ENCODE results near the gene VTCN1.

GRCh38 chr1:117188816-117189437 is 21.8 kb downstream of the VTCN1 start:
- TF ChIP-seq, protein P1, sequence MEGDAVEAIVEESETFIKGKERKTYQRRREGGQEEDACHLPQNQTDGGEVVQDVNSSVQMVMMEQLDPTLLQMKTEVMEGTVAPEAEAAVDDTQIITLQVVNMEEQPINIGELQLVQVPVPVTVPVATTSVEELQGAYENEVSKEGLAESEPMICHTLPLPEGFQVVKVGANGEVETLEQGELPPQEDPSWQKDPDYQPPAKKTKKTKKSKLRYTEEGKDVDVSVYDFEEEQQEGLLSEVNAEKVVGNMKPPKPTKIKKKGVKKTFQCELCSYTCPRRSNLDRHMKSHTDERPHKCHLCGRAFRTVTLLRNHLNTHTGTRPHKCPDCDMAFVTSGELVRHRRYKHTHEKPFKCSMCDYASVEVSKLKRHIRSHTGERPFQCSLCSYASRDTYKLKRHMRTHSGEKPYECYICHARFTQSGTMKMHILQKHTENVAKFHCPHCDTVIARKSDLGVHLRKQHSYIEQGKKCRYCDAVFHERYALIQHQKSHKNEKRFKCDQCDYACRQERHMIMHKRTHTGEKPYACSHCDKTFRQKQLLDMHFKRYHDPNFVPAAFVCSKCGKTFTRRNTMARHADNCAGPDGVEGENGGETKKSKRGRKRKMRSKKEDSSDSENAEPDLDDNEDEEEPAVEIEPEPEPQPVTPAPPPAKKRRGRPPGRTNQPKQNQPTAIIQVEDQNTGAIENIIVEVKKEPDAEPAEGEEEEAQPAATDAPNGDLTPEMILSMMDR (IDR thresholded peaks at IDR 0.05), result no peak
- no peak for TF ChIP-seq POLR2AphosphoS5 (IDR thresholded peaks at IDR 0.05)
- no peak for TF ChIP-seq POLR2A (IDR thresholded peaks at IDR 0.05)
